HepG2 (cell line): ENCODE measurements around the gene MMP17. TPM values are rescaled to one million over a fixed set of nuclear protein-coding genes. Genes with fewer than 3 reads are reported as not detected.

Source experiments
- CCAR2 ChIP-seq: fragments of 200-400 bp; formaldehyde crosslinking; optimal IDR thresholded peaks from 2 replicates; pipeline ENCODE3; 2018; ENCODE audit warnings: low read depth, mild to moderate bottlenecking, low read length, moderate library complexity
- CTCF ChIP-seq: sonication (generic); formaldehyde crosslinking; IDR thresholded peaks from 2 replicates; pipeline ENCODE4 v1.5.0; 2020; ENCODE audit warnings: mild to moderate bottlenecking, missing genetic modification reagents, moderate library complexity
- DPF2 ChIP-seq: sonication (generic); formaldehyde crosslinking; IDR thresholded peaks from 2 replicates; pipeline ENCODE4 v1.4.0; 2020; ENCODE audit warnings: mild to moderate bottlenecking, low read depth, missing genetic modification reagents, borderline replicate concordance
- EEA1 ChIP-seq: sonication (generic); formaldehyde crosslinking; IDR thresholded peaks from 2 replicates; pipeline ENCODE4 v1.5.1; 2020; ENCODE audit warnings: mild to moderate bottlenecking, missing genetic modification reagents, borderline replicate concordance
- ERF ChIP-seq: IDR thresholded peaks from 2 replicates; pipeline ENCODE4 v1.6.1; 2018; ENCODE audit warnings: missing biosample characterization, missing genetic modification reagents
- ETS1 ChIP-seq: sonication (generic); formaldehyde crosslinking; IDR thresholded peaks from 2 replicates; pipeline ENCODE4 v1.4.0; 2020; ENCODE audit warnings: missing genetic modification reagents
- NONO ChIP-seq, 2 experiments: fragments of 450-650 bp in 1 of 2; sonication (generic) in 1 of 2; formaldehyde crosslinking in 1 of 2; IDR thresholded peaks in 1 of 2; conservative IDR thresholded peaks in 1 of 2; 2 replicates each; pipeline versions ENCODE4 v1.6.1 to v1.8.0; 2017 to 2022; ENCODE audit warnings: mild to moderate bottlenecking in 1 of 2, missing genetic modification reagents in 1 of 2, moderate library complexity in 1 of 2
- NR0B2 ChIP-seq: sonication (generic); formaldehyde crosslinking; IDR thresholded peaks from 2 replicates; pipeline ENCODE4 v1.4.0; 2020; ENCODE audit warnings: mild to moderate bottlenecking, missing genetic modification reagents
- PPARG ChIP-seq: conservative IDR thresholded peaks from 2 replicates; pipeline ENCODE4 v1.6.1; 2016; ENCODE audit warnings: missing biosample characterization, missing genetic modification reagents
- PRMT3 ChIP-seq: sonication (generic); formaldehyde crosslinking; IDR thresholded peaks from 2 replicates; pipeline ENCODE4 v1.8.1; 2022; ENCODE audit warnings: low read depth, mild to moderate bottlenecking, moderate library complexity, missing genetic modification reagents, borderline replicate concordance
- ZNF136 ChIP-seq: sonication (generic); formaldehyde crosslinking; IDR thresholded peaks from 2 replicates; pipeline ENCODE4 v1.8.1; 2022; ENCODE audit warnings: low read depth, mild to moderate bottlenecking, moderate library complexity, missing genetic modification reagents
- ZNF563 ChIP-seq: sonication (generic); formaldehyde crosslinking; IDR thresholded peaks from 2 replicates; pipeline ENCODE4 v1.8.0; 2022; ENCODE audit warnings: mild to moderate bottlenecking, moderate library complexity, missing genetic modification reagents
- polyA plus RNA-seq, 8 experiments: library from polyadenylated mRNA; depleted of rRNA in 3 of 8; stranded (reverse) in 7 of 8; unstranded in 1 of 8; fragments of >200 nt; fragmentation: Illumina TruSeq in 4 of 8; extraction: Trizol in 4 of 8; gene quantifications; 2 replicates each; pipeline versions ENCODE4 v1.2.1 to v1.2.3, GENCODE V29; 2011 to 2016; ENCODE audit warnings: low read depth in 4 of 8, missing spikeins in 1 of 8, mixed read lengths in 1 of 8; ENCODE audit not compliant: insufficient read depth in 1 of 8
- total RNA-seq, 5 experiments: library from RNA; depleted of rRNA; stranded (reverse); fragments of >200 nt; fragmentation: Illumina TruSeq; extraction: Trizol; gene quantifications; 2 replicates each; pipeline ENCODE4 v1.2.3, GENCODE V29; 2016; ENCODE audit warnings: low read depth in 1 of 5
- TF ChIP-seq, protein P1 (sequence below): sonication (generic); formaldehyde crosslinking; IDR thresholded peaks from 2 replicates; pipeline ENCODE4 v1.4.0; 2020; ENCODE audit warnings: missing genetic modification reagents
- TF ChIP-seq, protein P2 (sequence below): sonication (generic); formaldehyde crosslinking; IDR thresholded peaks from 2 replicates; pipeline ENCODE4 v1.4.0; 2020; ENCODE audit warnings: mild to moderate bottlenecking, low read depth, missing genetic modification reagents

The MMP17 gene
- total and polyA plus RNA-seq, 2 of the 13 experiments (the other 11 are each of a cell fraction or from before 2014, with no cell fraction given) = 0.55 to 0.80 TPM

DNA sequence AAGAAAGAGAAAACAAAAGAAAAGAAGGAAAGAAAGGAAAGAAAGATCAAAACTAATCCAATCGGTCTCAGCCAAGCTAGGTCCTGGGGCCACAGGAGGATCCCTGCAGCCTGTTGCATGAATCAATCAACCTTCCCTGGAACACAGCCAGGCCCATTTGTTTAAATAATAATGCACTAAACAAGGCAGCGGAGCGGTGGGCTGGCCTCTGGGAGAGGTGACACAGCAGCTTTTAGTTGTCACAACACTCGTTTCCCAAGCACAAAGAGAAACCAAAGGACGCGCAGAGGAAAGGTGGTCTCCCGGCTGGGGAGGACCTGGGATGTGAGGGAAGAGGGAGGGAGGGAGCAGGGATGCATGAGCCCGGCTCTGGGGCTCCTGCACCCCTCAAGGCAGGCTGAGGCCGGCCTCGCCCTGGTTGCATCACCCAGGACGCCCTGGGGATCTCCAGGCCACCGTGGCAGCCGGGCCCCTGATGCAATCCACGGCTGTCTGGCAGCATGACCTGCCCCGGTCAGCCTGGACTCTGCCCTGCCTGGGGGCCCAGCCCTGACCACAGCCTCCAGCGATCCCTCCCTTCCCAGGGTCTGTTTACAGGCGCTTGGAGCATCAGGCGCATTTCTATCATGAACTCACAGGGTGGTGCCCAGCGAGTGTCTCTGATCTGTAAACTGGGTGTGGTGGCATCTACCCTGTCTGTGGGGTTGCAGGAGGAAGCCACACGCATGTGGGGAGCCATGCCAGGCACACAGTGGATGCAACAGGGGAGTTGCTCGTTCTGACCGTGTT lies 32.5 kb downstream of the MMP17 start (continued):
- TF ChIP-seq PRMT3 (CRISPR knock-in tag) (0 out of 2 replicates have a peak, but pooled peaks have one; percentile 44), CCAR2 (peak; percentile 63), NONO (IDR thresholded peaks at IDR 0.05) (no peak), NONO (CRISPR knock-in tag; conservative IDR thresholded peaks at IDR 0.05) (peak; percentile 98), NR0B2 (CRISPR knock-in tag) (peak; percentile 87), ETS1 (CRISPR knock-in tag) (no peak), DPF2 (CRISPR knock-in tag) (peak; percentile 96), PPARG (CRISPR knock-in tag) (peak; percentile 90), ERF (CRISPR knock-in tag) (peak; percentile 93), ZNF563 (CRISPR knock-in tag) (peak; percentile 81; the same call in 1 of the 2 replicates), ZNF136 (CRISPR knock-in tag) (no peak), CTCF (CRISPR knock-in tag) (peak; percentile 40), EEA1 (CRISPR knock-in tag) (no peak)
- TF ChIP-seq, protein P1, sequence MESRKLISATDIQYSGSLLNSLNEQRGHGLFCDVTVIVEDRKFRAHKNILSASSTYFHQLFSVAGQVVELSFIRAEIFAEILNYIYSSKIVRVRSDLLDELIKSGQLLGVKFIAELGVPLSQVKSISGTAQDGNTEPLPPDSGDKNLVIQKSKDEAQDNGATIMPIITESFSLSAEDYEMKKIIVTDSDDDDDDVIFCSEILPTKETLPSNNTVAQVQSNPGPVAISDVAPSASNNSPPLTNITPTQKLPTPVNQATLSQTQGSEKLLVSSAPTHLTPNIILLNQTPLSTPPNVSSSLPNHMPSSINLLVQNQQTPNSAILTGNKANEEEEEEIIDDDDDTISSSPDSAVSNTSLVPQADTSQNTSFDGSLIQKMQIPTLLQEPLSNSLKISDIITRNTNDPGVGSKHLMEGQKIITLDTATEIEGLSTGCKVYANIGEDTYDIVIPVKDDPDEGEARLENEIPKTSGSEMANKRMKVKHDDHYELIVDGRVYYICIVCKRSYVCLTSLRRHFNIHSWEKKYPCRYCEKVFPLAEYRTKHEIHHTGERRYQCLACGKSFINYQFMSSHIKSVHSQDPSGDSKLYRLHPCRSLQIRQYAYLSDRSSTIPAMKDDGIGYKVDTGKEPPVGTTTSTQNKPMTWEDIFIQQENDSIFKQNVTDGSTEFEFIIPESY (CRISPR knock-in tag) = peak; percentile 77
- TF ChIP-seq, protein P2, sequence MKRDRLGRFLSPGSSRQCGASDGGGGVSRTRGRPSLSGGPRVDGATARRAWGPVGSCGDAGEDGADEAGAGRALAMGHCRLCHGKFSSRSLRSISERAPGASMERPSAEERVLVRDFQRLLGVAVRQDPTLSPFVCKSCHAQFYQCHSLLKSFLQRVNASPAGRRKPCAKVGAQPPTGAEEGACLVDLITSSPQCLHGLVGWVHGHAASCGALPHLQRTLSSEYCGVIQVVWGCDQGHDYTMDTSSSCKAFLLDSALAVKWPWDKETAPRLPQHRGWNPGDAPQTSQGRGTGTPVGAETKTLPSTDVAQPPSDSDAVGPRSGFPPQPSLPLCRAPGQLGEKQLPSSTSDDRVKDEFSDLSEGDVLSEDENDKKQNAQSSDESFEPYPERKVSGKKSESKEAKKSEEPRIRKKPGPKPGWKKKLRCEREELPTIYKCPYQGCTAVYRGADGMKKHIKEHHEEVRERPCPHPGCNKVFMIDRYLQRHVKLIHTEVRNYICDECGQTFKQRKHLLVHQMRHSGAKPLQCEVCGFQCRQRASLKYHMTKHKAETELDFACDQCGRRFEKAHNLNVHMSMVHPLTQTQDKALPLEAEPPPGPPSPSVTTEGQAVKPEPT = peak; percentile 95
